NCI-H146 treated with DMSO at 0.1 percent for 48 hours (cell line): ENCODE results near the gene WDHD1.
"Not testable (repeated sequence)": the region's sequence is repeated elsewhere in the genome, so short reads cannot be mapped to it uniquely, and the experiment has no call there.

Experiments used
- DNase-seq: peaks from one replicate; lab custom pipeline; 2025; ENCODE audit not compliant: unreplicated experiment; lab: John Stamatoyannopoulos, UW

WDHD1 gene

DNA sequence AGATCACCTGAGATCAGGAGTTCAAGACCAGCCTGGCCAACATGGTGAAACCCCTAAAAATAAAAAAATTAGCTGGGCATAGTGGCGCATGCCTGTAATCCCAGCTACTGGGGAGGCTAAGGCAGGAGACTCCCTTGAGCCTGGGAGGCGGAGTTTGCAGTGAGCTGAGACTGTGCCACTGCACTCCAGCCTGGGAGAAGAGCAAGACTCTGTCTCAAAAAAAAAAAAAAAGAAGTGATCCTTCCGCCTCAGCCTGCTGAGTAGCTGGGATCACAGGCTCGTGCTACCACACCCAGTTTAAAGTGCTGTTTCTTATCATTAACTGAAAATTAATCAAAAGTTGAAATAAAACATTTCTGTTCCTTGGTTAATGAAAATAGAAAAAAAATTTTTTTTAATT is 117.9 kb downstream of the WDHD1 start:
- DNase-seq, result not testable (repeated sequence)

DNA sequence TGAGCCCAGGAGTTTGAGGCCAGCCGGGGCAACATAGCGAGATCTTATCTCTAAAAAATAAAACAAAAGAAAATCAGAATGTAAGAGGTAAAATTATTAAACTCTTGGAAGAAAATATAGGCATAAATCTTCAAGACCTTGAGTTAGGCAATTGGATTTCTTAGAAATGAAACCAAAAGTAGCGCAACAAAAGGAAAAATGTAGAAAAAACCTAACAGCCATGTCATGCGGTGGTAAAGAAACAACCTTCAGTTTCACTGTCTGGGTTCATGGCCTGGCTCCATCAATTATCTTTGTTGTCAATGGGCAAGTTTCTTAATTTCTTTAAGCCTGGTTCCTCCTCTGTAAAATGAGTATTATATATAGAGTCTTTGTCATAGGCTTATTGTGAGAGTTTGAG is 118.7 kb downstream of the WDHD1 start:
- no peak for DNase-seq

DNA sequence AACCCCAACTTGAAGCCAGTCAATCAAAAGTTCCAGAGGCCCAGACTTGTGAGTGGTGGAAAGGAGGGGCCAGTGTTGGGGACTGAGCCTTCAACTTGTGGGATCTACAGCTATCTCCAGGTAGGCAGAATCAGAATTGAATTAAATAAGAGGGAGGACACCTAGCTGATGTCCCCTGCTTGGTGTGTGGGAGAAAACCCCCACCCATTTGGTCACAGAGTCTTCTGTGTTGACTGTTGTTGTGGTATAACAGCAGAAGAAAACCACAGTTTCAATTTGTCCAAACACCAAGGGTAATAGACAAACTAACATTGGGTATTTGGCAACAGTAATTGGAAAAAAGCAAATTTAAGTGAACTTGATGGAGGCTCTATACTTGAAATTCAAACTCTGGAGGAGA is 120.8 kb downstream of the WDHD1 start:
- DNase-seq, result no peak

DNA sequence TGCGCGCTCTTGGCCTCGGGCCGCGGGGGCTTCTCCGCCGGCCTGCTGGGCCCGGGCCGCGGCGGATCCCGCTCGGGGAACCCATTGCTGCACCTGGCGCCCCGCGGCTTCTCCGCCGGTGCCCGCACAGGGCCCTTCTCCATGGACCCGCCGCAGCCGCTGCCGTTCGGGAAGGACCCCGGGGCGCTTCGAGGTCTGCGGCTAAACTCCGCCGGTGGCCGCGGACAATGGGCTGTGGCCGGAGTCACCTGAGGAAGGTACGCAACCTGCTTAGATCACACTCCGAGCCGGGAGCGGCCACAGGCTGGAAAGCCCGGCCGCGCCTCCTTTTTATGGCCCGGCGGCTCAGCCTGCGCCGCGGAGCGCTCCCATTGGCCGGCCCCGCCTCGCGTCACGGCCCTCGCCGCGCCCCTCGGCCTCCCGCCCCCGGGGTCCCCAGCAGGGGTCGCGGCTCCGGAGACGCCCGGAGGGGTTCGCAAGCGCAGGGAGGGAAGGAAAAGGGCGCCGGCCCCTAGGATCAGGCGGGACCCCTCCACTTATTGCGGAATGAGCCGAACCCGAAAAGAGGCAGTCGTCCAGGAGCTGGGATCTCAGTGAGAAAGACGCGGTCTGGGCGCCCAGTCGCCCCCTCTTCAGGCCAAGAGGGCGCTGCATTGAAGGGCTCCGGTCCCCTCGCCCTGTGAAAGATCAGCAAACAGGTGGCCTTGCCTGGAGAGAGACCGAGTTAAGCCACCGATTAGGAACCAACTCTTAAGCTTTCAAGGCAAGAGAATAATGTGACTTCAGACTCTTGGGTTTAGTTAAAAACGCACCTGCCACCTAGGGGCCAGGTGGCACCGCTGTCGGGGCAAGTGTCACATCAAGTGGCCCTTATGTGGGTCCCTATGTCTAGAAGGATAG is 124.1 kb downstream of the WDHD1 start, which contains the start of gene GCH1:
Gene GCH1 (minus strand): TSS at position 306 of the 900 bp plus-strand sequence. CDS start 163 bp downstream, at position 143.
- DNase-seq, result peak; percentile 66

DNA sequence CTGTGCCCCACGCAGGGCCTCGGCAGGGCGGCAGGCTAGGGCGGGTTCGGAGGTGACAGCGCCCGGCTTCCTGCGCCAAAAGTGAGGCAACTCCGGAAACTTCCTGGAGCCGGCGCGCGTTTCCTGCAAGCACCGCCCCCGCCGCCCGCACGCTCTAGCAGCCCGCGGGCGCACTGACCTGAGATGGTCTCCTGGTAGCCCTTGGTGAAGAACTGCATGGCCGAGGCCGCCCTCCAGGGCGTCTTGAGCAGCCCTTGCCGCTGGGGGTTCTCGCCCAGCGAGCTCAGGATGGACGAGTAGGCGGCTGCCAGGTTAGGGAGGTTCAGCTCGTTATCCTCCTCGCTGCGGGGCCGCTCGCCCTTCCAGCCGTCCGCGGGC is 124.8 kb downstream of the WDHD1 start:
- peak; percentile 40 for DNase-seq

DNA sequence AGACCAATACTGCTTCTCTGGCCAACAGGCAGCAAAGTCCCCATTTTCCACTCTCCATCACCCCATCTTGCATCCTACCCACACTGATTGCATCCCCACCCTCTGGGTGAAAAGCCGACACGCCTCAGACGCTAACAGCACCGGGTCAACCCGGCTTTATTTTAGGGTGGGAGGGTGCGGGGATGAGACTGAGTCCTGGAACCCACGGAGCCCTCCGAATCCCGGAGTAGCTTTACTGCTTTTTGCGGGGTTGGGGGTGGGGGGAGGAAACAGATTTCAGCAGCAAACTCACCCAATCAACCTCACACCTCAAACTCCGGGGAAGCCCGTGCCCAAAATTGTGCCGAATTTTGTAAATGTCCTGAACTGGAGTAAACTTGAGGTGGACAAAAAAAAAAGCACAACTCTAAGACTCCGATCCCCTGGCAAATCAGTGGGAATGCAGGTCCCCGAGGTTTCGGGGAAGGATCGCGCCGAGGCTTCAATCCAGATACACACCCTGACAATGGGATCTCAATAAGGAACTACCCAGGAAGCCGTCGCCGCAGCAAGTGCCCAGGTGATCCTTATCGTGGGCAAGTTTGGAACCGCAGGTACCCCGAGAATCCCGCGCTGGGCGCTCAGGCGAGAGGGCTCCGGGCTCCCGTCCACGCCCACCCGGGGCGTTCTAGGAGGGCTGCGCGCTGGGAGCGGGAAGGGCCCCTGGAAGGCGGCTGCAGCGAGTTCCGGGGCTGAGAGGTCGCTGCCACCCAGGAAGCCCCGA is 125.3 kb downstream of the WDHD1 start:
- no peak for DNase-seq

DNA sequence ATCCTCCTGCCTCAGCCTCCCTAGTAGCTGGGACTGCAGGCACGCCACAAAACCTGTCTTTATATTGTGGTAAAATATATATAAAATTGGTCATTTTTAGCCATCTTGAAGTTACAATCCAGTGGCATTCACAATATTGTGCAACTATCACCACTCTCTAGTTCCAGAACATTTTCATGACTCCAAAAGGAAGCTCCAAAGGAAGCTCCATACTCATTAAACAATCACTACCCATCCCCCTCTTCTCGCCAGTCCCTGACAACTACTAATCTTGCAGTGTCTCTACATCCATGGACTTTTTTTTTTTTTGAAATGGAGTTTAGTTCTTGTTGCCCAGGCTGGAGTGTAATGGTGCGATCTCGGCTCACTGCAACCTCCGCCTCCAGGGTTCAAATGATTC is 127.3 kb downstream of the WDHD1 start:
- DNase-seq, result no peak

DNA sequence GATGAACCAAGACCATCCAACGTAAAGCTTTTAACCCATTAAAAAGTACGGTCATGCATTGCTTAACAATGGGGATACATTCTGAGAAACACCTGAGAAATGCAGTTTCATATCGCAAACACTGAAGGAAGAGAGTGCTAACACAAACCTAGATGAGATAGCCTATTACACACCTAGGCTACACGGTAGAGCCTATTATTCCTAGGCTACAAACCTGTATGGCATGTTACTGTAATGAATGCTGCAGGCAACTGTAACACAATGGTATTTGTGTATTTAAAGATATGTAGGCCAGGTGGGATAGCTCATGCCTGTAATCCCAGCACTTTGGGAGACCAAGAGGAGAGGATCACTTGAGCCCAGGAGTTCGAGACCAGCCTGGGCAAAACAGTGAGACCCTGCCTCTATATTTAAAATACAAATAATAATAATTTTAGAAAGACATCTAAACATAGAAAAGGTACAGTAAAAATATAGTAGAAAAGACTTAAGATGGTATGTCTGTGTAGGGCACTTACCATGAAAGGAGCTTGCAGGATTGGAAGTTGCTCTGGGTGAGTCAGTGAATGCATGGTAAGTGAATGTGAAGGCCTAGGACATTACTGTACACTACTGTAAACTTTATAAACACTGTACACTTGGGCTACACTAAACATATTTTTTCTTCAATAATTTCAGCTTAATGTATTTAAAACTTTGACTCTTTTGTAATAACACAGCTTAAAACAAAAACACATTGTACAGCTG is 128.9 kb downstream of the WDHD1 start:
- DNase-seq, result not testable (repeated sequence)

DNA sequence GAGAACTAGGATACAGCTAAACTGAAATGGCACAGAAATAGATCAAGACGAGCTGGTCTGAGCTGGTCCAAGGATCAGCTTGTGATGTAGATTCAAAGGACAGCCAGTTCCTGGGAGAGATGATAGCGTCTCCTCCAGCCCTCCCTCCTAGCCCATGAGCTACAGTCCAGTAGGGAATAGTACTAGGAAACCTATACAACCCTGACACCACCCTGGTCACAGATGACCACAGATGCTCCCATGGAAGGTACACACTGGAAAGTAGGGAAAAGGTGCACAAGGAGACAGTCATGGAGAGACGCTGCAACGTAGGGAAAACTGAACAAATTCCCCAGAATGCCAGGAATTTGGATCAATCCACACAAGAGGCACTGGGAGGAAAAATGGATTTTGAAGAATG is 131.2 kb downstream of the WDHD1 start:
- DNase-seq, result no peak

DNA sequence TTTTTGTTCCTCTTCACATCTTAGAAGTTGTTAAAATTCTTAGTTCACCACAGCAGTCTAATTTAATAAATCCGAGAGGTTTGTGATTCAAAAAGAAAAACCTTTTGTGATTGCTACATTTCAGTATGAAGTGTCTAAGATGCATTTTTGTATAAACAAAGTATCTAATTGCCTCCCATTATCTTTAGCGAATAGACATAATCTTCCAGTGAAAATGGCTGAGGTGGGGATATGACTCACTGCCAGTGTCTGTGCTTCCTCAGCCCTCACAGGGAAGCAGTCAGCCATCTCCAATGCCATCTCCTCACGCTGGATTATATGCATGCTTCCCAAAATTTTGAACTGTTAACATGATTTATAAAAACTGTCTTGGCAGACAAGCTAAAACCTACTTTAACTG is 131.9 kb downstream of the WDHD1 start:
- no peak for DNase-seq

DNA sequence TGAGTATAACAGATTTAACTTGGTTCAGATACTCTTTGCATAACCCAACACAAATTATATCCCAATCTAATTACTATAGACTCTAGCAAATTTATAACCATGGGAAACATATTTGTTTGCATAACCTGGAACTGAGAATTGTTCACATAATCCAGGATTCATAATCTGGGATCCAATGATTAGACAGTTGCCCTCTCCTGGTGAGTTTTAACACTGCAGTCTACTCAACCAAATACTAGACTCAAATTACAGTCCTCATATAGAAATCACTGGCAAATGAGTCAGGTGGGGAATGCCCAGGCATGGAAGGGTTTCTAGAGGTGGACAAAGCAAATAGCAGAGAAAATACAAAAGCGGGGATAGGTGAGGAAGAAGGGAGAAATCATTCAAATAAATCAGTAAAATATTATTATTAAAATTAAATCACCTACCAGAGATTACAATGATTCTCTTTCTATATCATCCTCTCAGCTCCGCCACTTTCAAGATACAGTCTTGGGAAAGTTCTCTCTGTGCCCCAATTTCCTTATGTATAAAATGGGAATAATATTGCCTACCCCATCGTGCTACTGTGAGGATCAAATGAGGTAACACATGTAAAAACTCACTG is 133.6 kb downstream of the WDHD1 start:
- DNase-seq, result peak; percentile 40

DNA sequence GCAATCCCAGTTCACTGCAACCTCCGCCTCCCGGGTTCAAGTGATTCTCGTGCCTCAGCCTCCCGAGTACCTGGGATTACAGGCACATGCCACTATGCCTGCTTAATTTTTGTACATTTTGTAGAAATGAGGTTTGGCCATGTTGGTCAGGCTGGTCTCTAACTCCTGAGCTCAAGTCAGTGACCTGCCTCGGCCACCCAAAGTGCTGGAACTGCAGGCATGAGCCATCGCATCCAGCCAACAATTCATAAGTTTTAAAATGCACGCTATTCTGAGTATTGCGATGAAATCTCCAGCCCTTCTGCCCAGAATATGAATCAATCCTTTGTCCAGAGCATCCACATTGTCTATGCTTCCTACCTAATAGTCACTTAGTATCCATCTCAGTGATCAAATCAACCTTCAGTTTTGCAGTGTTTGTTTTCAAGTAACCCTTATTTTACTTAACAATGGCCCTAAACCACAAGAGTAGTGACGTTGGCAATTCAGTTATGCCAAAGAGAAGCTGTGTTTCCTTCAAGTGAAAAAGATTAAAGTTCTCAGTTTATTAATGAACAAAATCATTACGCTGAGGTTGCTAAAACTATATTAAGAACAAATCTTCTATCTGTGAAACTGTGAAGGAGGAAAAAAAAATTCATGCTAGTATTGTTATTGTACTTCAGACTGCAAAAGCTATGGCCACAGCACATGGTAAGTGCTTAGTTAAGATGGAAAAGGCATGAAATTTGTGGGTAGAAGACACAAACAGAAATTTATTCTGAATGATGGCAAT is 135.2 kb downstream of the WDHD1 start:
- DNase-seq, result no peak

DNA sequence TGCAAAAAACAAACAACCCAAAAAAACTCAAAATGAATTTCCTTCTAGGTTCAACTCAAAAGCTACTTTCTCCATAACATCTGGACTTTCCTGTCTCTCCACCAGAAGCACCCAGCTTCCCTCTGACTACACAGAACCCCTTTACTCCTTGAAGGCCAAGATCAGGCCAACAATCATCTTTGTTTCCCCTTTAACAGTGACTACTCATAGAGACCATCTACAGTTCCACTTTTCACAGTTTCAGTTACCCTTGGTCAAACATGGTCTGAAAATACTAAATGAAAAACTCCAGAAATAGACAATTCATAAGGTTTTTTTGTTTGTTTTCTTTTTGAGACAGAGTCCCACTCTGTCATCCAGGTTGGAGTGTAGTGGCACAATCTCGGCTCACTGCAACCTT is 136.1 kb downstream of the WDHD1 start:
- no peak for DNase-seq

DNA sequence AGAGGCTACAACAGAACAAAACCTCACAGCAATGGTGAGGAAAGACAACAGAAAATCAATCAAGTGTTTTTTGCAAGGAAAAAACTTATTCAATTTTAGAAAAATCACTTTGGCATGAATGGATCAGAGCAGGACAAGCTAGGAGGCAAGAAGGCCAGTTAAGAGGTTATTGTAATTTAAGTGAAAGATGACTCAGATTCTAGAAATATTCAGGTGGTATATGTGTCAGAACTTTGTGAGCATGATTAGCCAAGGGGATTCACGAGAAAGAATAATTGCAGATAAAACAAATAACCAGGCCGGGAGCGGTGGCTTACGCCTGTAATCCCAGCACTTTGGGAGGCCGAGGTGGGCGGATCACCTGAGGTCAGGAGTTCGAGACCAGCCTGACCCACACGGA is 137.0 kb downstream of the WDHD1 start:
- DNase-seq, result no peak
